ENCODE measurements around the gene PROK1. TPM values are rescaled to one million over a fixed set of nuclear protein-coding genes. Genes with fewer than 3 reads are reported as not detected.

PROK1 gene
- total RNA-seq, 1 experiment from 2014 or later: not detected

- ATAC-seq (no peak), DNase-seq (no peak)
- H3K4me2 ChIP-seq (ENCODE audit: low read length): no peak overlapping the region
- no peaks in the 10 kb centered on the region for H3F3A ChIP-seq (ENCODE audit: low read length, unreplicated experiment)
- ChIA-PET POLR2A (ENCODE audit: unreplicated experiment) (no interaction called here), CTCF (interaction anchor here (0.5 to 0.7 kb wide), 2 partner anchors 20 to 42 kb away, joined by 3 to 4 read pairs; no protein-coding TSS in a partner anchor)
- H3K27me3 ChIP-seq (ENCODE audit: low read length): peaks cover 37% of the 10 kb centered on the region
- H4K20me1 ChIP-seq (ENCODE audit: low read length): no peaks in the 10 kb centered on the region
- no peaks in the 10 kb centered on the region for H3K9me3 ChIP-seq (ENCODE audit: low read length)
- TF ChIP-seq, protein P1, sequence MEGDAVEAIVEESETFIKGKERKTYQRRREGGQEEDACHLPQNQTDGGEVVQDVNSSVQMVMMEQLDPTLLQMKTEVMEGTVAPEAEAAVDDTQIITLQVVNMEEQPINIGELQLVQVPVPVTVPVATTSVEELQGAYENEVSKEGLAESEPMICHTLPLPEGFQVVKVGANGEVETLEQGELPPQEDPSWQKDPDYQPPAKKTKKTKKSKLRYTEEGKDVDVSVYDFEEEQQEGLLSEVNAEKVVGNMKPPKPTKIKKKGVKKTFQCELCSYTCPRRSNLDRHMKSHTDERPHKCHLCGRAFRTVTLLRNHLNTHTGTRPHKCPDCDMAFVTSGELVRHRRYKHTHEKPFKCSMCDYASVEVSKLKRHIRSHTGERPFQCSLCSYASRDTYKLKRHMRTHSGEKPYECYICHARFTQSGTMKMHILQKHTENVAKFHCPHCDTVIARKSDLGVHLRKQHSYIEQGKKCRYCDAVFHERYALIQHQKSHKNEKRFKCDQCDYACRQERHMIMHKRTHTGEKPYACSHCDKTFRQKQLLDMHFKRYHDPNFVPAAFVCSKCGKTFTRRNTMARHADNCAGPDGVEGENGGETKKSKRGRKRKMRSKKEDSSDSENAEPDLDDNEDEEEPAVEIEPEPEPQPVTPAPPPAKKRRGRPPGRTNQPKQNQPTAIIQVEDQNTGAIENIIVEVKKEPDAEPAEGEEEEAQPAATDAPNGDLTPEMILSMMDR (conservative IDR thresholded peaks at IDR 0.05; ENCODE audit: low read depth, low read length): no peak
- TF ChIP-seq EZH2 (IDR thresholded peaks at IDR 0.05; ENCODE audit: low read length, unreplicated experiment): no peak
- TF ChIP-seq EZH2phosphoT487 (IDR thresholded peaks at IDR 0.05; ENCODE audit: borderline replicate concordance, low read length): no peak
- H3K9me2 ChIP-seq (replicated peaks; ENCODE audit: low read length): no peaks in the 10 kb centered on the region
- H2AFZ ChIP-seq (ENCODE audit: low read length): no peak overlapping the region
- H3K4me3 ChIP-seq (ENCODE audit: low read length): no peak overlapping the region
- no peaks in the 10 kb centered on the region for H3K4me1 ChIP-seq (ENCODE audit: insufficient read depth, low read length)
- BruUV-seq (replicated peaks): no TSS peak
- no peak overlapping the region for H3K9ac ChIP-seq (ENCODE audit: low read length)
- no peaks in the 10 kb centered on the region for H3K79me2 ChIP-seq (ENCODE audit: low read length)
- H3K27ac ChIP-seq (ENCODE audit: low read length): no peak overlapping the region
- intact Hi-C loops (cut with micrococcal nuclease): no loop called here
- no peaks in the 10 kb centered on the region for H3K36me3 ChIP-seq (ENCODE audit: low read depth, low read length)
Measured at GRCh38 chr1:110501488-110502132, 50.7 kb downstream of the PROK1 start.

GRCh38 chr1:110502402-110503151, 51.6 kb downstream of the PROK1 start:
- CTCF ChIA-PET: no interaction called here
- H2AFZ ChIP-seq (ENCODE audit: low read length): no peak overlapping the region
- H4K20me1 ChIP-seq (ENCODE audit: low read length): no peaks in the 10 kb centered on the region
- no peak overlapping the region for H3K9ac ChIP-seq (ENCODE audit: low read length)
- H3K9me2 ChIP-seq (replicated peaks; ENCODE audit: low read length): no peaks in the 10 kb centered on the region
- no peak overlapping the region for H3K4me3 ChIP-seq (ENCODE audit: low read length)
- H3F3A ChIP-seq (ENCODE audit: low read length, unreplicated experiment): no peaks in the 10 kb centered on the region
- BruUV-seq (replicated peaks): no TSS peak
- ATAC-seq: no peak
- H3K27ac ChIP-seq (ENCODE audit: low read length): no peak overlapping the region
- no peaks in the 10 kb centered on the region for H3K79me2 ChIP-seq (ENCODE audit: low read length)
- no peaks in the 10 kb centered on the region for H3K9me3 ChIP-seq (ENCODE audit: low read length)
- POLR2A ChIA-PET (ENCODE audit: unreplicated experiment): no interaction called here
- intact Hi-C loops (cut with micrococcal nuclease): no loop called here
- H3K36me3 ChIP-seq (ENCODE audit: low read depth, low read length): no peaks in the 10 kb centered on the region
- peaks cover 39% of the 10 kb centered on the region for H3K27me3 ChIP-seq (ENCODE audit: low read length)
- no peak for DNase-seq
- no peak overlapping the region for H3K4me2 ChIP-seq (ENCODE audit: low read length)
- TF ChIP-seq EZH2phosphoT487 (IDR thresholded peaks at IDR 0.05; ENCODE audit: borderline replicate concordance, low read length): no peak
- no peak for TF ChIP-seq EZH2 (IDR thresholded peaks at IDR 0.05; ENCODE audit: low read length, unreplicated experiment)
- TF ChIP-seq, protein P1 (conservative IDR thresholded peaks at IDR 0.05; ENCODE audit: low read depth, low read length): no peak
- H3K4me1 ChIP-seq (ENCODE audit: insufficient read depth, low read length): no peaks in the 10 kb centered on the region

DNA sequence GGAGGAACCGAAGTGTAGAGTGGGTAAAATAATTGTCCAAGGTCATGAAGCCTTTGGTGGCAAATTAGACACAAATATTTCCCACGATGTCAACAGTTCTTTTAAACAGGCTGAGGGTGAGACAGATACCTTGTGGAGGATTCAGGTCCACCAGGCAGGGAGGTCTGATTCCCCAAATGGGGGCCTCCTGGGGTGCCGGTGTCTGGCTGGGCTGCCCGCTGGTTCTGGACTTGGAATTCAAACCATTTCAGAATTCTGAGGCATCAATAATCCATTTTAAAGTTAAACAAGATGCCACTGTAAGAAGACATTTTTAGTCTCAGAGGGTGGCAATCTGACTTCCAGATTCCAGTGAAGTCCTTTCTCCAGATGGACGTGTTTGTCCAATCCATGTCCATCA, 52.5 kb downstream of the PROK1 start:
- no peak overlapping the region for H3K4me2 ChIP-seq (ENCODE audit: low read length)
- peaks cover 39% of the 10 kb centered on the region for H3K27me3 ChIP-seq (ENCODE audit: low read length)
- H2AFZ ChIP-seq (ENCODE audit: low read length): no peak overlapping the region
- intact Hi-C loops (cut with micrococcal nuclease): no loop called here
- CTCF ChIA-PET: no interaction called here
- no peaks in the 10 kb centered on the region for H3K9me2 ChIP-seq (replicated peaks; ENCODE audit: low read length)
- TF ChIP-seq EZH2phosphoT487 (IDR thresholded peaks at IDR 0.05; ENCODE audit: borderline replicate concordance, low read length) (no peak), EZH2 (IDR thresholded peaks at IDR 0.05; ENCODE audit: low read length, unreplicated experiment) (no peak)
- TF ChIP-seq, protein P1 (conservative IDR thresholded peaks at IDR 0.05; ENCODE audit: low read depth, low read length): no peak
- H3K9me3 ChIP-seq (ENCODE audit: low read length): no peaks in the 10 kb centered on the region
- no peaks in the 10 kb centered on the region for H4K20me1 ChIP-seq (ENCODE audit: low read length)
- POLR2A ChIA-PET (ENCODE audit: unreplicated experiment): interaction anchor here (0.6 kb wide), 1 partner anchor 467 kb away, joined by 3 read pairs; no protein-coding TSS in a partner anchor
- DNase-seq: no peak
- no peak overlapping the region for H3K4me3 ChIP-seq (ENCODE audit: low read length)
- H3K4me1 ChIP-seq (ENCODE audit: insufficient read depth, low read length): no peaks in the 10 kb centered on the region
- no peak overlapping the region for H3K27ac ChIP-seq (ENCODE audit: low read length)
- no TSS peak for BruUV-seq (replicated peaks)
- H3K36me3 ChIP-seq (ENCODE audit: low read depth, low read length): no peaks in the 10 kb centered on the region
- no peaks in the 10 kb centered on the region for H3K79me2 ChIP-seq (ENCODE audit: low read length)
- no peaks in the 10 kb centered on the region for H3F3A ChIP-seq (ENCODE audit: low read length, unreplicated experiment)
- no peak overlapping the region for H3K9ac ChIP-seq (ENCODE audit: low read length)
- no peak for ATAC-seq
